Lower leg skin (tissue), 4 donors: ENCODE measurements around the gene MCM3AP. TPM values are rescaled to one million over a fixed set of nuclear protein-coding genes. Genes with fewer than 3 reads are reported as not detected.

Experiments
- DNase-seq, 2 donors: peaks; one replicate each; pipeline ENCODE4 v3.0.0-alpha.2; 2019; ENCODE audit warnings: low spot score in 2 of 2
- H3K4me3 ChIP-seq: fragments of 200-600 bp; sonication (generic); 2 replicates; pipeline ENCODE4 v1.5.1; 2017; ENCODE audit warnings: mild to moderate bottlenecking, low read depth; ENCODE audit not compliant: poor library complexity, severe bottlenecking
- POLR2A ChIP-seq, 2 donors: fragments of 450-650 bp; IDR thresholded peaks; one replicate each; pipeline ENCODE4 v1.6.1; 2016 to 2017; ENCODE audit warnings: antibody characterized with exemption in 2 of 2, mild to moderate bottlenecking in 1 of 2, moderate library complexity in 1 of 2
- WGBS, 2 donors: methylation state at CpG; one replicate each; pipeline ENCODE4 v1.1.5; 2018; 5-methylcytosine and 5-hydroxymethylcytosine counted together
- intact Hi-C: fragments of 100-400 bp; cut with DNase I; formaldehyde crosslinking; loops from one replicate; pipeline ENCODE4 v1.15.0; 2023; ENCODE audit warnings: low total_unique reads
- total RNA-seq, 4 donors: library from RNA; depleted of rRNA; stranded (reverse); fragments of >200 nt; gene quantifications; one replicate each; pipeline ENCODE4 v1.1.0, GENCODE V29; 2016
- TF ChIP-seq, protein P1 (sequence below), 3 donors: fragments of 450-650 bp; IDR thresholded peaks; one replicate each; pipeline ENCODE4 v1.5.1; 2016; ENCODE audit warnings: antibody characterized with exemption in 3 of 3, mild to moderate bottlenecking in 3 of 3, moderate library complexity in 2 of 3

The MCM3AP gene
- total RNA-seq, 4 donors from 2014 or later = 45.5 to 71.4 (median 57.7) TPM

DNA sequence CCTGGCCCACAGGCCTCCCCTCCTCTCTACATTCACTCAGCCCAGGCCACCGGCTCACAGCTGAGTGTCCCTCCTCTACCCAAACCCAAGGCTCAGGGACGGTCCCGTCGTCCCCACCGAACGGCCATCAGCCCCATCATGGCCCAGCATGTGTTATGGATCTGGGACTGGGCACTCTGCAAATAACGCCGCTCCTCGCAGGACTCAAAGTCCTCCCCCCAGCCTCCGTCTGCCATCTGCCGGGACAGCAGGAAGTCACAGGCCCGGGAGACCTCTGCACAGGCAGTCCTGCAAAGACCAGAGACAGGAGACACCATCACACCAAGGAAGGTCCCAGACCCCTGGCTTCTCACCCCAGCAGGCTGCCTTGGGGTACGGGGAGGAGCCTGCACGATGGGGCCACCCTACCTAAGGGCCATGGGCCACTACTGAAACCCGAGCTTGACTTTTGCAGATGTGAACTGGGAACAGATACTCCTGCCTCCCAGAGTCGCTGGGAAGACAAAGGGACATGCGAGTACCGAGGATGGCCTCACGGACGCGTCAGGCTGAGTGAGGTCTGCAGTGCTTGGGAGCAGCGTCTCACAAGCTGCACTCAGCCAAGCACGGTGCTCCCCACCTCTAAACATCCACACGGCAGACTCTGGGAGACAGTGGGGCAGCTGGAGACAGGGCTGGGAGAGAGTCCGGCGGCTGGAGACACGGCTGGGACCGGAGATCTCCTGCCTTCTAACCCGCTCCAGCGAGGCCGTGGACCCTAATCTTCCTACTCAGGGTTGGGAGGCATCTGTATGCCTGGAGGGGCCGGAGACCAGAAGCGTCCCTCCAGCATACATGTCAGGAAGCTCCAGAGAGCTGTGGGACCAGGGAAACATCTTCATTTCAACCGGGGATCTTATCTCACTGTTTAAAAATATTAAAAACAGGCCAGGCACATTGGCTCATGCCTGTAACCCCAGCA, 90.8 kb downstream of the MCM3AP start:
- TF ChIP-seq POLR2A (IDR thresholded peaks at IDR 0.05) = no peak
- TF ChIP-seq, protein P1, sequence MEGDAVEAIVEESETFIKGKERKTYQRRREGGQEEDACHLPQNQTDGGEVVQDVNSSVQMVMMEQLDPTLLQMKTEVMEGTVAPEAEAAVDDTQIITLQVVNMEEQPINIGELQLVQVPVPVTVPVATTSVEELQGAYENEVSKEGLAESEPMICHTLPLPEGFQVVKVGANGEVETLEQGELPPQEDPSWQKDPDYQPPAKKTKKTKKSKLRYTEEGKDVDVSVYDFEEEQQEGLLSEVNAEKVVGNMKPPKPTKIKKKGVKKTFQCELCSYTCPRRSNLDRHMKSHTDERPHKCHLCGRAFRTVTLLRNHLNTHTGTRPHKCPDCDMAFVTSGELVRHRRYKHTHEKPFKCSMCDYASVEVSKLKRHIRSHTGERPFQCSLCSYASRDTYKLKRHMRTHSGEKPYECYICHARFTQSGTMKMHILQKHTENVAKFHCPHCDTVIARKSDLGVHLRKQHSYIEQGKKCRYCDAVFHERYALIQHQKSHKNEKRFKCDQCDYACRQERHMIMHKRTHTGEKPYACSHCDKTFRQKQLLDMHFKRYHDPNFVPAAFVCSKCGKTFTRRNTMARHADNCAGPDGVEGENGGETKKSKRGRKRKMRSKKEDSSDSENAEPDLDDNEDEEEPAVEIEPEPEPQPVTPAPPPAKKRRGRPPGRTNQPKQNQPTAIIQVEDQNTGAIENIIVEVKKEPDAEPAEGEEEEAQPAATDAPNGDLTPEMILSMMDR (IDR thresholded peaks at IDR 0.05) = no peak
- H3K4me3 ChIP-seq = no peak overlapping the region
- DNase-seq = peak in 1 of 2 donors; percentile 81
- 90 to 96% methylated on average over 27 to 31 of the region's 34 CpGs for WGBS, 2 donors
- intact Hi-C loops = no loop called here

DNA sequence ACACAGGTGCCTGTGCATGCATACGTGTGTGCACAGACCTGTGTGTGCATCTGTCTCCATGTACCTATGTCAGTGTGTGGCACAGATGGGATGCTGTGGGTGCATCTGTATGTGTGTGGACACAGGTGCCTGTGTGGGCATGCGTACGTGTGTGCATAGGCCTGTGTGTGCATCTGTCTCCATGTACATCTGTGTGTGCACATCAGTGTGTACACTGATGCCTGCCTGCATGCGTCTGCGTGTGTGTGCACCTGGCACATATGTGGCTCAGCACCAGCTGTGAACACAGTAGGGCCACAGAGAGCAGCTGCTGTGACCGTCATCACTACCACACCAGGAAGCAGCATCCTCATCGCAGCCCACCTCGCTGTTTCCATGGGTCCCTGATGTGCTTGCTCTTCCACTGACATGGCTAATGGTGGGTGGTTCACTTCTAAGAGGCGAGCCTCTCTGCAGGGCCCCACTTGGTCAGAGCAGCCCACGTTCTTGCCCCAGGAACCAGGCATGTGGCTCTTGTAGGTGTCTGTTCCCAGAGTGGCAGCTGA, 91.5 kb downstream of the MCM3AP start:
- TF ChIP-seq, protein P1 (IDR thresholded peaks at IDR 0.05) = no peak
- TF ChIP-seq POLR2A (IDR thresholded peaks at IDR 0.05) = no peak
- no peak overlapping the region for H3K4me3 ChIP-seq
- 94 to 96% methylated on average over 10 of the region's 10 CpGs for WGBS, 2 donors
- DNase-seq = no peak
- intact Hi-C loops = no loop called here

DNA sequence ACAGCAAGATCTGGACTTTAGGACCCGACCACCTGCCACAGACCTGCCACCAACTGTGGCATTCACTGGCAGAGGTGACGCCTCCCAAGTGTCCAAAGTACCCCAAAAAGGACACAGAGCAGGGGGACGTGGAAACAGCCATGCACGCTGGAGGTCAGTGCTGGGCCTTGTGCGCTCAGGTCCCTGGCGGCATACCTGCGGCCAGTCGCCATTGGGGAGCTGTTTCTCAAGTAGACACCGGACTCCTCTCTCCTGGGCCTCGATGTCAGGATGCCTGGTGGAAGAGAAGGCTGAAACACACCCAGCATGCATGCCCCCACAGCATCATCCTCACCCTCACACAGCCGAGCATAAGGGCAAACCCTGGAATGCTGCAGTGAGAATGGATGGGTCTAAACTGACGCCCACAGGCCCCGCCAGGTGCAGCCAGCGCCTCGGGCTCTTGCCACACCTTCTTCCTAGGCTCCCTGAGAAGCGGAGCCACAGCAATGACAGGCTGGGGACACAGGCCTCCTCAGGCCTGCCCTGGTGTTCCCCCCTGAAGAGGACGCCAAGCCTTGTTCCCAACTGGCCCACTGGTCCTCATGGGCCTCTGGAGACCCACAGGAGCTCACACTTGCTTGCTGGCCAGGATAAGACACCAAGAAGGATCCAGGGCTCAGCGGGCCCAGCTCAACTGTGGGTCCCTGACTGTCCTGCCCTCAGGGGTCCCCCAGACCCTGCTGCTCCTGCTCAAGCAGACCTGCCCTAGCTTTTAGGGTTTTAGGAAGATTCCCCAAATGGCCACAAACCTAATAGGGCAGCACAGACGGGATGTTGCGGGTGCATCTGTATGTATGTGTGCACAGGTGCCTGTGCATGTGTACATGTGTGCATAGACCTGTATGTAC, 93.5 kb downstream of the MCM3AP start:
- peak in 1 of 2 donors; percentile 78 for DNase-seq
- TF ChIP-seq, protein P1 (IDR thresholded peaks at IDR 0.05) = no peak
- no peak for TF ChIP-seq POLR2A (IDR thresholded peaks at IDR 0.05)
- H3K4me3 ChIP-seq = no peak overlapping the region
- 94% methylated on average over 20 of the region's 20 CpGs for WGBS, 2 donors
- intact Hi-C loops = no loop called here

- whole genome bisulfite sequencing, 2 donors = 59 to 62% methylated on average over 3 to 4 of the region's 4 CpGs
- intact Hi-C loops = no loop called here
- DNase-seq = peak; percentile 67 to 87
- H3K4me3 ChIP-seq = no peak overlapping the region
- TF ChIP-seq, protein P1 (IDR thresholded peaks at IDR 0.05) = no peak
- TF ChIP-seq POLR2A (IDR thresholded peaks at IDR 0.05) = no peak
These were observed 94.1 kb downstream of the MCM3AP start for GRCh38 chr21:46191257-46191685.

DNA sequence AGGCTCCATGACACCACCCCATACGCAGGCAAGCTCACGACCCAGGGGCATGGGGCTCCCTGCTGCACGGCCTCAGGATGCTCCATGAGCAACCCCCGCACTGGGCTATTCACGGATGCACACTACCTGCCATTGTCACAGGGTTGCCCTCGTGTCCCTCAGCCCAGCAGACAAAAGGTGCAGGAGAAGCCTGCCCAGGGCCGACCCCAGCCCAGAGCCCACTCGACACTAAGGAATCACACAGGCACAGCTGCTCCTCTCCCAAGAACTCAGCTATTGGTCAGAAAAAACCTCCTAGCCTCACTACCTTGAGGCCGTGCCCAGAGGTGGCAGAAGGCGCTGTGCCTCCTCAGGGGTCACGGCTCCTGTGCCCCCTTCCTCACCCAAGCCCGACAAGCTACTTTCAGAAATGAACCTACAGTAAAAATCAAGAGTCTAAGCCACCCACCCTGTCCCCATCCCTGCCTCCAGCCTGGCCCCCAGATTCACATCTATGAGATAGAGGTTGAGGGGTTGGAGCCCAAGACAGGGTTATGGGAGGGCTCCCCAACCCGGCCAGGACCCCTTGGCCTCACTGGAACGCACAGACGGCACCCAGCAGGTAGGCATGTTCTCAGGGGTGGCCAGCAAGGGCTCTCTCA, 94.8 kb downstream of the MCM3AP start:
- no peak overlapping the region for H3K4me3 ChIP-seq
- peak in 1 of 2 donors; percentile 14 for DNase-seq
- WGBS, 2 donors = 87 to 91% methylated on average over 10 to 15 of the region's 15 CpGs
- TF ChIP-seq, protein P1 (IDR thresholded peaks at IDR 0.05) = no peak
- TF ChIP-seq POLR2A (IDR thresholded peaks at IDR 0.05) = no peak
- intact Hi-C loops = no loop called here
